HepG2 (cell line): ENCODE results near the gene SLC20A1. TPM values are rescaled to one million over a fixed set of nuclear protein-coding genes. Genes with fewer than 3 reads are reported as not detected.

Source experiments
- DMTF1 ChIP-seq: sonication (generic); formaldehyde crosslinking; IDR thresholded peaks from 2 replicates; pipeline ENCODE4 v1.4.0; 2020; ENCODE audit warnings: mild to moderate bottlenecking, missing genetic modification reagents
- DNMT1 ChIP-seq: sonication (generic); formaldehyde crosslinking; IDR thresholded peaks from 2 replicates; pipeline ENCODE4 v1.5.1; 2020; ENCODE audit warnings: mild to moderate bottlenecking, missing genetic modification reagents
- E2F2 ChIP-seq: sonication (generic); formaldehyde crosslinking; IDR thresholded peaks from 2 replicates; pipeline ENCODE4 v1.4.0; 2020; ENCODE audit warnings: missing genetic modification reagents, borderline replicate concordance
- FOXP4 ChIP-seq: sonication (generic); formaldehyde crosslinking; IDR thresholded peaks from 2 replicates; pipeline ENCODE4 v1.4.0; 2020; ENCODE audit warnings: missing genetic modification reagents
- GATAD2A ChIP-seq: IDR thresholded peaks from 2 replicates; pipeline ENCODE4 v1.6.1; 2016
- GRHL1 ChIP-seq: sonication (generic); formaldehyde crosslinking; conservative IDR thresholded peaks from 2 replicates; pipeline ENCODE4 v1.8.0; 2022; ENCODE audit warnings: missing genetic modification reagents
- JDP2 ChIP-seq: sonication (generic); formaldehyde crosslinking; IDR thresholded peaks from 2 replicates; pipeline ENCODE4 v1.8.1; 2022; ENCODE audit warnings: missing genetic modification reagents, borderline replicate concordance
- MTF1 ChIP-seq: sonication (generic); formaldehyde crosslinking; IDR thresholded peaks from 2 replicates; pipeline ENCODE4 v1.5.0; 2020; ENCODE audit warnings: missing genetic modification reagents
- NAIF1 ChIP-seq: sonication (generic); formaldehyde crosslinking; IDR thresholded peaks from 2 replicates; pipeline ENCODE4 v1.5.0; 2020; ENCODE audit warnings: mild to moderate bottlenecking, missing genetic modification reagents, borderline replicate concordance
- ONECUT2 ChIP-seq: sonication (generic); formaldehyde crosslinking; IDR thresholded peaks from 2 replicates; pipeline ENCODE4 v1.4.0; 2020; ENCODE audit warnings: missing genetic modification reagents
- RELA ChIP-seq: sonication (generic); formaldehyde crosslinking; IDR thresholded peaks from 2 replicates; pipeline ENCODE4 v1.4.0; 2020; ENCODE audit warnings: missing genetic modification reagents
- SIN3B ChIP-seq: fragments of 150-350 bp; IDR thresholded peaks from 2 replicates; pipeline ENCODE4 v1.6.1; 2014; ENCODE audit warnings: low read length
- SMARCC2 ChIP-seq: fragments of 450-650 bp; IDR thresholded peaks from 2 replicates; pipeline ENCODE4 v1.6.1; 2017; ENCODE audit warnings: antibody characterized with exemption, mild to moderate bottlenecking
- SUZ12 ChIP-seq: fragments of 150-350 bp; IDR thresholded peaks from 2 replicates; pipeline ENCODE4 v1.6.1; 2014; ENCODE audit warnings: low read depth, low read length
- TBX3 ChIP-seq: fragments of 450-650 bp; IDR thresholded peaks from 2 replicates; pipeline ENCODE4 v1.6.1; 2017; ENCODE audit warnings: antibody characterized with exemption, mild to moderate bottlenecking, inconsistent platforms, borderline replicate concordance
- THYN1 ChIP-seq: sonication (generic); formaldehyde crosslinking; IDR thresholded peaks from 2 replicates; pipeline ENCODE4 v1.8.1; 2023; ENCODE audit warnings: low read depth, mild to moderate bottlenecking, moderate library complexity, missing genetic modification reagents, borderline replicate concordance
- TOE1 ChIP-seq: sonication (generic); formaldehyde crosslinking; IDR thresholded peaks from 2 replicates; pipeline ENCODE4 v1.4.0; 2020; ENCODE audit warnings: mild to moderate bottlenecking, missing genetic modification reagents
- YEATS2 ChIP-seq: sonication (generic); formaldehyde crosslinking; IDR thresholded peaks from 2 replicates; pipeline ENCODE4 v1.4.0; 2020; ENCODE audit warnings: missing genetic modification reagents, borderline replicate concordance
- ZFP82 ChIP-seq: sonication (generic); formaldehyde crosslinking; IDR thresholded peaks from 2 replicates; pipeline ENCODE4 v1.5.1; 2020; ENCODE audit warnings: mild to moderate bottlenecking, missing genetic modification reagents, borderline replicate concordance
- ZNF235 ChIP-seq: sonication (generic); formaldehyde crosslinking; IDR thresholded peaks from 2 replicates; pipeline ENCODE4 v1.8.1; 2023; ENCODE audit warnings: mild to moderate bottlenecking, missing genetic modification reagents, borderline replicate concordance
- ZNF33A ChIP-seq: sonication (generic); formaldehyde crosslinking; IDR thresholded peaks from 2 replicates; pipeline ENCODE4 v1.5.1; 2020; ENCODE audit warnings: missing genetic modification reagents, mild to moderate bottlenecking, moderate library complexity, borderline replicate concordance
- ZNF496 ChIP-seq: sonication (generic); formaldehyde crosslinking; IDR thresholded peaks from 2 replicates; pipeline ENCODE4 v1.8.1; 2023; ENCODE audit warnings: mild to moderate bottlenecking, moderate library complexity, missing genetic modification reagents; ENCODE audit not compliant: insufficient replicate concordance
- ZNF782 ChIP-seq: sonication (generic); formaldehyde crosslinking; IDR thresholded peaks from 2 replicates; pipeline ENCODE4 v1.4.0; 2020; ENCODE audit warnings: missing genetic modification reagents, mild to moderate bottlenecking, borderline replicate concordance
- polyA plus RNA-seq, 8 experiments: library from polyadenylated mRNA; depleted of rRNA in 3 of 8; stranded (reverse) in 7 of 8; unstranded in 1 of 8; fragments of >200 nt; fragmentation: Illumina TruSeq in 4 of 8; extraction: Trizol in 4 of 8; gene quantifications; 2 replicates each; pipeline versions ENCODE4 v1.2.1 to v1.2.3, GENCODE V29; 2011 to 2016; ENCODE audit warnings: low read depth in 4 of 8, missing spikeins in 1 of 8, mixed read lengths in 1 of 8; ENCODE audit not compliant: insufficient read depth in 1 of 8
- total RNA-seq, 5 experiments: library from RNA; depleted of rRNA; stranded (reverse); fragments of >200 nt; fragmentation: Illumina TruSeq; extraction: Trizol; gene quantifications; 2 replicates each; pipeline ENCODE4 v1.2.3, GENCODE V29; 2016; ENCODE audit warnings: low read depth in 1 of 5

Gene SLC20A1
- total and polyA plus RNA-seq, 2 of the 13 experiments (the other 11 are each of a cell fraction or from before 2014, with no cell fraction given) = 54.0 to 85.9 TPM

- TF ChIP-seq ZNF33A (CRISPR knock-in tag) (no peak), ZNF782 (CRISPR knock-in tag) (peak; percentile 70; the same call in 1 of the 2 replicates), SUZ12 (no peak), TOE1 (no peak), RELA (no peak), ZNF235 (CRISPR knock-in tag) (peak; percentile 34; the same call in 1 of the 2 replicates), FOXP4 (peak; percentile 54; the same call in 1 of the 2 replicates), DNMT1 (no peak), MTF1 (CRISPR knock-in tag) (no peak), THYN1 (CRISPR knock-in tag) (no peak), ZNF496 (CRISPR knock-in tag) (no peak), NAIF1 (no peak), TBX3 (peak; percentile 24; the same call in 1 of the 2 replicates), SMARCC2 (no peak), JDP2 (no peak), ZFP82 (CRISPR knock-in tag) (0 out of 2 replicates have a peak, but pooled peaks have one; percentile 62), ONECUT2 (CRISPR knock-in tag) (no peak), SIN3B (no peak), YEATS2 (CRISPR knock-in tag) (peak; percentile 38; the same call in 1 of the 2 replicates), GRHL1 (CRISPR knock-in tag) (no peak), E2F2 (peak; percentile 76; the same call in 1 of the 2 replicates), DMTF1 (CRISPR knock-in tag) (no peak), GATAD2A (peak; percentile 52)
Measured at GRCh38 chr2:112645310-112646101, at the start of gene SLC20A1 (continued).
